HL-60 (cell line): ENCODE results near the gene NBPF20.
"Not testable (repeated sequence)": the region's sequence is repeated elsewhere in the genome, so short reads cannot be mapped to it uniquely, and the experiment has no call there.

Experiments
- POLR2AphosphoS5 ChIP-seq: IDR thresholded peaks from 2 replicates; pipeline ENCODE4 v1.6.1; 2012; ENCODE audit warnings: low read depth
- TF ChIP-seq, protein P1 (sequence below): IDR thresholded peaks from one replicate; pipeline ENCODE4 v1.5.1; 2011; ENCODE audit warnings: low read length, control low read depth, inconsistent platforms; ENCODE audit not compliant: insufficient read depth

GRCh38 chr1:145452506-145452905, 27.1 kb upstream of the NBPF20 start:
- TF ChIP-seq POLR2AphosphoS5: not testable (repeated sequence)
- TF ChIP-seq, protein P1, sequence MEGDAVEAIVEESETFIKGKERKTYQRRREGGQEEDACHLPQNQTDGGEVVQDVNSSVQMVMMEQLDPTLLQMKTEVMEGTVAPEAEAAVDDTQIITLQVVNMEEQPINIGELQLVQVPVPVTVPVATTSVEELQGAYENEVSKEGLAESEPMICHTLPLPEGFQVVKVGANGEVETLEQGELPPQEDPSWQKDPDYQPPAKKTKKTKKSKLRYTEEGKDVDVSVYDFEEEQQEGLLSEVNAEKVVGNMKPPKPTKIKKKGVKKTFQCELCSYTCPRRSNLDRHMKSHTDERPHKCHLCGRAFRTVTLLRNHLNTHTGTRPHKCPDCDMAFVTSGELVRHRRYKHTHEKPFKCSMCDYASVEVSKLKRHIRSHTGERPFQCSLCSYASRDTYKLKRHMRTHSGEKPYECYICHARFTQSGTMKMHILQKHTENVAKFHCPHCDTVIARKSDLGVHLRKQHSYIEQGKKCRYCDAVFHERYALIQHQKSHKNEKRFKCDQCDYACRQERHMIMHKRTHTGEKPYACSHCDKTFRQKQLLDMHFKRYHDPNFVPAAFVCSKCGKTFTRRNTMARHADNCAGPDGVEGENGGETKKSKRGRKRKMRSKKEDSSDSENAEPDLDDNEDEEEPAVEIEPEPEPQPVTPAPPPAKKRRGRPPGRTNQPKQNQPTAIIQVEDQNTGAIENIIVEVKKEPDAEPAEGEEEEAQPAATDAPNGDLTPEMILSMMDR: not testable (repeated sequence)
